ENCODE results near the gene TNN. TPM values are rescaled to one million over a fixed set of nuclear protein-coding genes. Genes with fewer than 3 reads are reported as not detected.

TNN gene
- total RNA-seq, 1 experiment from 2014 or later = not detected

GRCh38 chr1:175145899-175146528, 78.4 kb downstream of the TNN start:
- H3K27ac Mint-ChIP-seq (ENCODE audit: unreplicated experiment) = no peak overlapping the region
- no peak for TF ChIP-seq CTCF (IDR thresholded peaks at IDR 0.05; ENCODE audit: insufficient read depth in 1 of 2, low read depth in 1 of 2, low read length in 1 of 2, severe bottlenecking in 1 of 2, unreplicated experiment in 1 of 2)
- BruUV-seq (replicated peaks) = no TSS peak
- H3K4me1 Mint-ChIP-seq (ENCODE audit: low read depth, unreplicated experiment) = no peaks in the 10 kb centered on the region
- intact Hi-C loops (cut with micrococcal nuclease; ENCODE audit: unreplicated experiment) = loop anchor here (1.0 kb wide), 1 partner anchor 117 kb away; no protein-coding TSS in a partner anchor
- Histone ChIP-seq H3K4me1 (peaks cover 8% of the 10 kb centered on the region; the same call in 1 of the 2 replicates), H3K36me3 (ENCODE audit: control insufficient read depth, insufficient read depth, low read length) (no peaks in the 10 kb centered on the region), H3K27me3 (replicated peaks; ENCODE audit: control insufficient read depth, insufficient read depth, low read length) (no peaks in the 10 kb centered on the region), H3K4me3 (ENCODE audit: low read depth, low read length) (no peak overlapping the region), H3K9me3 (no peaks in the 10 kb centered on the region)
- peak in 1 of 2 experiments; percentile 26 for DNase-seq
- ChIA-PET POLR2A (no interaction called here), CTCF (interaction anchor here (0.6 to 2.9 kb wide), 8 partner anchors 10 to 351 kb away, joined by 3 to 13 read pairs (median 4); partner anchors contain the start of gene MRPS14)
- H3K4me3 Mint-ChIP-seq (ENCODE audit: unreplicated experiment) = no peak overlapping the region
- H3K36me3 Mint-ChIP-seq (ENCODE audit: insufficient read depth, unreplicated experiment) = no peaks in the 10 kb centered on the region
- no peaks in the 10 kb centered on the region for H3K9me3 Mint-ChIP-seq (ENCODE audit: unreplicated experiment)
- H3K27me3 Mint-ChIP-seq (ENCODE audit: insufficient read depth, unreplicated experiment) = no peaks in the 10 kb centered on the region

- H3K4me1 ChIP-seq = peaks cover 8% of the 10 kb centered on the region; the same call in 1 of the 2 replicates
- H3K36me3 ChIP-seq (ENCODE audit: control insufficient read depth, insufficient read depth, low read length) = no peaks in the 10 kb centered on the region
- DNase-seq = peak; percentile 68 to 70
- POLR2A ChIA-PET = no interaction called here
- BruUV-seq (replicated peaks) = no TSS peak
- peak; percentile 75 to 79 for TF ChIP-seq CTCF (IDR thresholded peaks at IDR 0.05; ENCODE audit: insufficient read depth in 1 of 2, low read depth in 1 of 2, low read length in 1 of 2, severe bottlenecking in 1 of 2, unreplicated experiment in 1 of 2)
- intact Hi-C loops (cut with micrococcal nuclease; ENCODE audit: unreplicated experiment) = loop anchor here (1.0 kb wide), 1 partner anchor 117 kb away; no protein-coding TSS in a partner anchor
- CTCF ChIA-PET = interaction anchor here (0.7 to 2.9 kb wide), 7 partner anchors 9 to 351 kb away, joined by 3 to 13 read pairs (median 4); partner anchors contain the start of gene MRPS14
- Mint-ChIP-seq H3K4me1 (ENCODE audit: low read depth, unreplicated experiment) (no peaks in the 10 kb centered on the region), H3K4me3 (ENCODE audit: unreplicated experiment) (no peak overlapping the region), H3K27me3 (ENCODE audit: insufficient read depth, unreplicated experiment) (no peaks in the 10 kb centered on the region), H3K9me3 (ENCODE audit: unreplicated experiment) (no peaks in the 10 kb centered on the region), H3K27ac (ENCODE audit: unreplicated experiment) (no peak overlapping the region), H3K36me3 (ENCODE audit: insufficient read depth, unreplicated experiment) (no peaks in the 10 kb centered on the region)
- H3K9me3 ChIP-seq = no peaks in the 10 kb centered on the region
- no peak overlapping the region for H3K4me3 ChIP-seq (ENCODE audit: low read depth, low read length)
- no peaks in the 10 kb centered on the region for H3K27me3 ChIP-seq (replicated peaks; ENCODE audit: control insufficient read depth, insufficient read depth, low read length)
Observed at GRCh38 chr1:175146529-175147213, 79.0 kb downstream of the TNN start.

- intact Hi-C loops (cut with micrococcal nuclease; ENCODE audit: unreplicated experiment) = no loop called here
- Mint-ChIP-seq H3K27ac (ENCODE audit: unreplicated experiment) (no peak overlapping the region), H3K9me3 (ENCODE audit: unreplicated experiment) (no peaks in the 10 kb centered on the region), H3K27me3 (ENCODE audit: insufficient read depth, unreplicated experiment) (no peaks in the 10 kb centered on the region), H3K4me1 (ENCODE audit: low read depth, unreplicated experiment) (no peaks in the 10 kb centered on the region), H3K36me3 (ENCODE audit: insufficient read depth, unreplicated experiment) (no peaks in the 10 kb centered on the region), H3K4me3 (ENCODE audit: unreplicated experiment) (no peak overlapping the region)
- TF ChIP-seq CTCF (IDR thresholded peaks at IDR 0.05; ENCODE audit: insufficient read depth in 1 of 2, low read depth in 1 of 2, low read length in 1 of 2, severe bottlenecking in 1 of 2, unreplicated experiment in 1 of 2) = no peak
- H3K9me3 ChIP-seq = no peaks in the 10 kb centered on the region
- peaks cover 8% of the 10 kb centered on the region; the same call in 1 of the 2 replicates for H3K4me1 ChIP-seq
- DNase-seq = no peak
- CTCF ChIA-PET = interaction anchor here (2.9 kb wide), 2 partner anchors 8 to 22 kb away, joined by 12 to 13 read pairs; no protein-coding TSS in a partner anchor
- BruUV-seq (replicated peaks) = no TSS peak
- H3K36me3 ChIP-seq (ENCODE audit: control insufficient read depth, insufficient read depth, low read length) = no peaks in the 10 kb centered on the region
- POLR2A ChIA-PET = no interaction called here
- no peaks in the 10 kb centered on the region for H3K27me3 ChIP-seq (replicated peaks; ENCODE audit: control insufficient read depth, insufficient read depth, low read length)
- H3K4me3 ChIP-seq (ENCODE audit: low read depth, low read length) = no peak overlapping the region
Observed at GRCh38 chr1:175147569-175147968, 79.9 kb downstream of the TNN start.
